Left ventricle myocardium inferior (tissue), 1 donor: ENCODE measurements around the gene VENTX. TPM values are rescaled to one million over a fixed set of nuclear protein-coding genes. Genes with fewer than 3 reads are reported as not detected.

Experiments used
- DNase-seq: peaks from one replicate; pipeline ENCODE4 v3.0.0-alpha.2; 2020
- H3K27ac ChIP-seq: fragments of 200-600 bp; replicated peaks from 2 replicates; pipeline ENCODE4 v1.8.0; 2021
- H3K27me3 ChIP-seq: fragments of 200-600 bp; 2 replicates; pipeline ENCODE4 v1.8.0; 2021; ENCODE audit warnings: low read depth
- H3K36me3 ChIP-seq: fragments of 200-600 bp; 2 replicates; pipeline ENCODE4 v1.8.0; 2021
- H3K4me1 ChIP-seq: fragments of 200-600 bp; 2 replicates; pipeline ENCODE4 v1.8.0; 2021
- H3K4me3 ChIP-seq: fragments of 200-600 bp; 2 replicates; pipeline ENCODE4 v1.8.0; 2021; ENCODE audit warnings: mild to moderate bottlenecking, moderate library complexity
- H3K9me3 ChIP-seq: fragments of 200-600 bp; replicated peaks from 2 replicates; pipeline ENCODE4 v1.8.0; 2021
- CTCF ChIP-seq: fragments of 200-600 bp; IDR thresholded peaks from 2 replicates; pipeline ENCODE4 v1.8.0; 2021; ENCODE audit warnings: antibody characterized with exemption, mild to moderate bottlenecking, borderline replicate concordance
- intact Hi-C: fragments of 100-400 bp; cut with micrococcal nuclease; formaldehyde crosslinking; loops from one replicate; pipeline ENCODE4 v1.11.0; 2022
- total RNA-seq: library from RNA; stranded (reverse); fragmentation: NEBNext Ultra II Directional; extraction: Animal tissue kit (Norgen Biotek cat#: 25700); gene quantifications from one replicate; pipeline ENCODE4 v1.2.1, GENCODE V29; 2021
- donor health status: DM: no; HTN: yes; CAD: no; lungs with severe emphysema.

VENTX gene
- total RNA-seq, 1 donor from 2014 or later, result 0.33 TPM

- Histone ChIP-seq H3K27me3 (peaks cover 45% of the 10 kb centered on the region), H3K27ac (no peak overlapping the region), H3K4me1 (no peaks in the 10 kb centered on the region), H3K9me3 (no peaks in the 10 kb centered on the region), H3K36me3 (no peaks in the 10 kb centered on the region), H3K4me3 (no peak overlapping the region)
- intact Hi-C loops, result no loop called here
- TF ChIP-seq CTCF, result no peak
- DNase-seq, result no peak
Observed at GRCh38 chr10:133207627-133208026, 30.0 kb upstream of the VENTX start.

GRCh38 chr10:133208466-133208865 lies 29.2 kb upstream of the VENTX start:
- intact Hi-C loops, result no loop called here
- Histone ChIP-seq H3K27ac (no peak overlapping the region), H3K27me3 (peaks cover 52% of the 10 kb centered on the region), H3K9me3 (no peaks in the 10 kb centered on the region), H3K4me3 (no peak overlapping the region), H3K36me3 (no peaks in the 10 kb centered on the region), H3K4me1 (no peaks in the 10 kb centered on the region)
- no peak for DNase-seq
- TF ChIP-seq CTCF, result no peak

- H3K36me3 ChIP-seq, result no peaks in the 10 kb centered on the region
- TF ChIP-seq CTCF, result no peak
- no peaks in the 10 kb centered on the region for H3K9me3 ChIP-seq
- no peak overlapping the region for H3K27ac ChIP-seq
- H3K4me3 ChIP-seq, result no peak overlapping the region
- H3K4me1 ChIP-seq, result no peaks in the 10 kb centered on the region
- no peak for DNase-seq
- intact Hi-C loops, result no loop called here
- peaks cover 58% of the 10 kb centered on the region for H3K27me3 ChIP-seq
Observed at GRCh38 chr10:133209117-133209516, 28.5 kb upstream of the VENTX start.

GRCh38 chr10:133209641-133210040 lies 28.0 kb upstream of the VENTX start:
- Histone ChIP-seq H3K27me3 (peaks cover 63% of the 10 kb centered on the region), H3K27ac (no peak overlapping the region)

GRCh38 chr10:133210398-133211140 lies 27.1 kb upstream of the VENTX start:
- no peak overlapping the region for H3K27ac ChIP-seq
- H3K4me1 ChIP-seq, result no peaks in the 10 kb centered on the region
- intact Hi-C loops, result no loop called here
- no peak for TF ChIP-seq CTCF
- no peaks in the 10 kb centered on the region for H3K36me3 ChIP-seq
- DNase-seq, result no peak
- H3K4me3 ChIP-seq, result no peak overlapping the region
- H3K27me3 ChIP-seq, result peaks cover 66% of the 10 kb centered on the region
- H3K9me3 ChIP-seq, result no peaks in the 10 kb centered on the region

More at GRCh38 chr10:133209641-133210040, 28.0 kb upstream of the VENTX start:
- Histone ChIP-seq H3K36me3 (no peaks in the 10 kb centered on the region), H3K4me1 (no peaks in the 10 kb centered on the region), H3K4me3 (no peak overlapping the region), H3K9me3 (no peaks in the 10 kb centered on the region)
- TF ChIP-seq CTCF, result no peak
- no peak for DNase-seq
- intact Hi-C loops, result no loop called here
